GM18868 (cell line): ENCODE data around the gene SDHAF2.
"Not testable (repeated sequence)": the region's sequence is repeated elsewhere in the genome, so short reads cannot be mapped to it uniquely, and the experiment has no call there.

Experiments
- ATAC-seq: cut with Tn5 transposase; IDR thresholded peaks from one replicate; pipeline ENCODE4 v1.9.1; 2021; ENCODE audit warnings: mild to moderate bottlenecking, moderate library complexity; ENCODE audit not compliant: unreplicated experiment

The SDHAF2 gene

DNA sequence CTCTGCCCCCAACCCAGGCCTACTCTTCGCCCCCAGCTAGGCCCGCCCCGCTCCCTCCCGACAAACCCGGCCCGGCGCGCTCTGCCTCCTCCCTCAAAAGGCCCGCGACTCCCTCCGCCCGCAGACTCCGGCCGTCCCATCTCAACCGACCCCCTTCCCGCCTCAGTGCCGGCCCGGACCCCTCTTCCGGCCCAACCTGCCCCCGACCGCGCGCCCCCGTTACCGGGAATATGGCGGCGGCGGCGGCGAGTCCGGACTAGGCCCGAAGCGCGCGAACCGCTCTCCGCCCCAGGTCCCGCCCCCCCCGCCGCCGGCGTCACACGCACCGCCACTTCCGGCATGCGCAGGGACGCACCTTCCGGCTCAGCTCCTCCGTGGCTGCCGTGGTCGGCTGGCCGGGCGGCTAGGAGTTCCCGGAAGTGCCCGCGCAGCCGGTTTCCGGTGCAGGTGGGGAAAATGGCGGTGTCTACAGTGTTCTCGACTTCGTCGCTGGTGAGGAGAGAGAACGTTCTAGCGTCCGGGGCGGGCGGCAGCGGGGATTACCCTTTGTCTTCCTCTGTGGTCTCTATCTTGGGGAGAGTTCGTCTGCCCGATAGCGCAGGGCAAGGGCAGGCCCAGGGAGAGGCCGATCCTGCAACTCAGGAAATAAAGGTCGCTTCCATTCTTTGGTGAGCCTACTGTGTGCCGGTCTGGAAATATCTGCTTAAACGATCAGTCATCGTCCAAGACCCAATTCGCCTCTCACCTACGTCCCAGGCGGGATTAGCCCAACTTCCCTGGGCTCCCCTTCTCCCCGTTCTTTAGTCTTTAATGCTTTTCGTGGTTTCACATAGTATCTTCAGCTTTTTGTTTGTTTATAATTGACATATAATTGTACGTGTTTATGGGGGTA lies at the start of gene SDHAF2, which contains the start of gene CPSF7:
Gene SDHAF2, plus strand, starts transcription at position 434 of the 892 bp plus-strand sequence. Its CDS starts 23 bp downstream, at position 457.
Gene CPSF7, minus strand, starts transcription at position 285 of the 892 bp plus-strand sequence. CDS start 740 bp downstream, outside the sequence.
- ATAC-seq = peak; percentile 88

DNA sequence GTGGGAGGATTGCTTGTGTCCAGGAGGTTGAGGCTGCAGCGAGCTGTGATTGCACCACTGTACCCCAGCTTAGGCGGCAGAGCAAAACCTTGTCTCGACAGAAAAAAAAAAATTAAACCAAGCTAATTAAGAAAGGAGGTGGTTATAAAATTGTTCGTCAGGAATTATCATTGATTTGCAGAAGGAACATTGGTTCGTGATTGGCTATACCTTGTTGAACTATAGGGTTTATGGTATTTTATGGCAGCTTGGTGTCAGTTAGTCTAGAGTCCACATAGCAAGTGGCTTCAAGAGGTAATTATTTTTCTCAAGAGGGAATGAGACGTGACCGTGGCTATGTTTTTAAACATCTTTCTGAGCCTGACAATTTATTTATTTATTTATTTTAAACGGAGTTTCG lies 49.0 kb upstream of the SDHAF2 start:
- no peak for ATAC-seq

DNA sequence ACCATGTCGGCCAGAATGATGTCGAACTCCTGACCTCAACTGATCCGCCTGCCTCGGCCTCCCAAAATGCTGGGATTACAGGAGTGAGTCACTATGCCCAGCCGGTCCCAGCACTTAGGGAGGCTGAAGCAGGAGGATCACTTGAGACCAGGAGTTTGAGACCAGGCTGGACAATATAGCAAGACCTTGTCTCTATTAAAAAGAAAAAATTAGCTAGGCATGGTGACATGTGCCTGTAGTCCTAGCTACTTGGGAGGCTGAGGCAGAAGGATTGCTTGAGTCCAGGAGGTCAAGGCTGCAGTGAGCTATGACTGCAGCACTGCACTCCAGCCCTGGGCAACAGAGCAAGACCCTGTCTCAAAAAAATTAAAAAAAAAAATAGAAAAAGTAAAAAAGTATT lies 46.1 kb upstream of the SDHAF2 start:
- not testable (repeated sequence) for ATAC-seq

DNA sequence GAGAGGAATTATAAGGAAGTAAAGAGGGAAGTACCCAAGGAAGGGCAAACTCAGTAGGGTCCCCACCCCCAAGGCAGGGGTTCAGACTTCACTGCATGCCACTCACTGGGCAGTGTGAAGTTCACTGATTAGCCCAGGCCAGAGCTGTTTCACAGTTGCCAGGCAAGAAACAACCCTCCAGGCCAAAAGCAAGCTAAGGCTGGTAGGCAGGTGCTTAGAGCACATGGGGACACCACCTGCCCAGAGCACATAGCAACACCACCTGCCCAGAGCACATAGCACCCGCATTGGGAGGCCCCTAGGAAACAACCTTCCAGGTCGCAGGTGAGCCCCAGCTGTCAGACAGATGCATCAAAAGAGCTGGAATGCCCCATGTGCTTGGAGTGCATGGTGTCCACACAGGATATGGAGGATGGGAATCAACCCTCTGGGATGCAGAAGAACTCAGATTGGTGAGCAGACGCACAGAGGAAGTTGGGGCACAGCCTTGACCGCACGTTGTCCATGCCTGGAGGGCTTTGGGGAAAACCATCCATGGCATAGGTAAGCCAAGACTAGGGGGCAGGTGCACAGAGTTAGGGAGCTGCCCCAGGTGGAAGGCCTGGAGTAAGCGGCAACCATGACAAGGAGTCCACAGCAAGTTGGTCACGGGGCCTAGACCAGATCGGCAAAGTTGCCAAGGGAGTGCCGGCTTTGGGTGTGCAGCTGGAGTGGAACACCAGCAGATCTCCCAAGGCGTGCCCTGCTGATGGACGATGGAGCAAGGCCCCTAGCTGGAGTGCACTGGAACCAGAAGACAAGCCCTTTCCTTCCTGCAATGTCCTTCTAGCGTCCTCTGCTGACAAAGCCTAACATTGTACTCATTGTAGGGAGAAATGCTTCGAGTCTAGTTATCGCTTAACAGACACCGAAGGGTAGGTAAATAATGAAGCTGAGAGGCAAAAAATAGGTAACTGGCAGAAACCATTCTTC lies 45.4 kb upstream of the SDHAF2 start:
- no peak for ATAC-seq

DNA sequence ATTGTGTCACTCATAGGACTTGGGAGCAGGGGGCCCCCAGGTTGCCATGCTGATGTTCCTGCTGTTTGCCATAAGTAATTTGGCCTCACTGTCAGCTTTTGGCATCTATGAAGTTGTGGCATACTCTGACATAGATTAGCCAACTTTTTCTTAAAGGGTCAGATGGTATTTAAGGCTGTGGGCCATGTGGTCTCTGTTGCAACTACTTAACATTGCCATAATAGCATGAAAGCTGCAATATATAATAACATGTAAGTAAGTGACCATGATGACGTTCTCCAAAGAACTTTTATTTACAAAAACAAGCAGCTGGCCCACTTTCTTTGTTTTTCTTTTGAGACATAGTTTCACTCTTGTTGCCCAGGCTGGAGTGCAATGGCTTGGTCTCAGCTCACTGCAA lies 39.8 kb upstream of the SDHAF2 start:
- ATAC-seq = no peak

DNA sequence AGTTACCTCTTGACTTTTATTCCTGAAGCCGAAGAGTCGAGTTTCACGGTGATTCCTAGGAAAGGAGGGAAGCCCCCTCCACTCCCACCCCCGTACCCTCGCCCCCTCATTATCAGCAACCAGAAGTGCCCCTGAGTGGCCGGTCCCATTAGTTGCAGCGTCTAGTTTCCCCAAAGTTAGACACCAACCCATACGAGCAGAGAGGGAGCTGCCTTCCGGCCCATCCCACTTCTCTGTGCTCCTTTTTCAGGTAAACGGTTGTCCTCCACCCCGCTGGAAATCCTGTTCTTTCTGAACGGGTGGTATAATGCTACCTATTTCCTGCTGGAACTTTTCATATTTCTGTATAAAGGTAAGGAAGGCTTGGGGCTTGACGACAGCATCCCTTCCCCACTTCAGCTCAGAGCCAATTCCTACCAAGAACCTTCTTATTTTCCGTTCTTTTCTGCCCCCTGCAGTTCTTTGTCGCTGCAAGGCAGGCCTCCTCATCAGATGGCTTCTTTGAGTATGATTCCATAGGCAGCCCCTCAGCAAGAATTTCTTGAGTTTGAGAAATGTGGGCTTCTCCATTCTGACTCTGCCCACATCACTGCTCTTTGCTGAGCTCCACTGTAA lies 36.8 kb upstream of the SDHAF2 start:
- ATAC-seq = no peak

DNA sequence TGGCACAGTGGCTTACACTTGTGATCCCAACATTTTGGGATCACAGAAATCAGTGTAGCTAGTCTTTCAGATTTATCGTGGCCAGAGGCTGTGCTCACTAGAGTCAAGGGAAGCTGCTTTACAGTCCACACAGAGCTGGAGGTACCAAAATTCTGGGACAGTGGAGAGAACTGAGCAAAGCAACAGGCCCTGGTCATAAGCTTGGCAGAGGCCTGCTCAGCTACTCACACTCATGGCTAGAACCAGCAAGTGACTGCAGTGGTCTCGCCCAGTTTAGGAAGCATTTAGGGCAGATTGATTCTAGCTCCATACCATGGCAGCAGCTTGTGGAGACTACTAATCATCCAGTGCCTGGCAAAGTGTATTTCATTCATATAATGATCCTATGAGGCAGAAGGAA lies 28.8 kb upstream of the SDHAF2 start:
- ATAC-seq = no peak

DNA sequence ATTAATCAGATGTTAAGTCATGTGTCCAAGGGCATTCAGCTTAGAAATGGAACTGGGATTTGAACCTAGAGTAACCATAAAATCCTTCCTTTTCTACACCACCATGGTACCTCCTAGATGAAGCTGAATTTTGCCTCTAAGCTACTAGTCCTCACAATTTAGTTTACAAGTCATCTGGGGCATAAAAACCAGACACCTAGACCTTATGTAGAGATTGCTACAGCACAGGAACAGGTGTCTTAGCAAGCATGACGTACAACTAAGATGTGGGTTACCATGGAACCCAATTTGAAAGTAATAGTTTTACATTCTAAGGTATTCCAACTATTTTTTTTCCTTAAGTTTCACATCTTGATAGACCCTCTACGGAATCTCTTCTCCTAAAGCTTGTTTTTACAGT lies 28.4 kb upstream of the SDHAF2 start:
- ATAC-seq = no peak

DNA sequence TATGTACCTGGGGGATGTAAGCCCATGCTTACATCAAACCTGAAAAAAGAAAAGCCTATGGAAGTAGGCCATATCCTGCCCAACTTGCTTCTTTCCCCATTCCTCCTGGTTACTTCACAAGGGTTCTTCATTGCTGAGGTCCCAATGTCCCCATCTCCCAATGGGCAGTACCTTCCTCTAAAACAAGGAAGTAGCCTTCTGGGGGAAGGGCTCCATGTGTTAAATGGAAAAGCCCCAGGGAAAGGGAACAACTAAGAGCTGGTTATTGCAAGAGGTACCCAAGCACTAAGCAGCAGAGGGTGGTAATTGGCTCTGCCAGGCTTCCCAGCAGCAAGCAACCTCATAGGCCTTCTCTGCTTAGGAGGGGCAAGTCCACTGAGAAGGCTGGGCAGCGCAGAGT lies 26.3 kb upstream of the SDHAF2 start:
- ATAC-seq = no peak

DNA sequence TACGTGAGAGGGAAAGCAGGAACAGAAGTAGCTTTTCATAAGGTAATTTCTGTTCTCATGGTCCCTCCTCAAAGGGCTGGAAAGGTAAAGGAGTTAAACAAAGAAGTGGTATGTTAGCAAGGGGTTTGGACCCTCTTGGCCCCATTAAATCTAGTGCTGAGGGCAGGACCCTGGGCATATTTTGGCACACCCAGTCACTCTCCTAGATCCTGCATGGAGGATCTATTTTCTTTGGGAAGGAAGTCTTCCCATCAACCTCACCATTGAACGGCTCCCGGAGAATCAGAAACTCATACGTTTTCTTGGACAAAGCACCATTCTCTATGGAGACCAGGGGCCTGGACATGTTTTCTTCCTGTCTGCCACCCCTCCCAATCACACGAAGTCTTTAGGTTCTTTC lies 25.8 kb upstream of the SDHAF2 start:
- no peak for ATAC-seq

DNA sequence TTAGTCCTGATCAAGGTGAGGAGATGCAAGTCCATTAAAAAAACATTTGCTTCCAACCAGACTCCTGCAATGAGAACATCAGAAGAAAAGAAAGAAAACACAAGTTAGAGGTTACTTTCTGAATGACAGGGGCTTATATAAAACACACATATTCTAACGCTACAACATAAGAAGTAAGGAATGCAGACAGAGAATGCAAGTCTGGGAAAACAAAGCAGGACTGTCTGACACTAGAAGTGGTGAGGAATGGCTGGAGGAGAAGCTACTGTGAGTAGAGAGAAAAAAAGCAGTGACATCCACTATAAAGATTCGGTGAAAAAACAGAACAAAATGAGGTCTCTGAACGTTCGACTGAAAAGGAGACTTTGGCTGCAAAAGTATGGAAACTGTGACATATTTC lies 25.3 kb upstream of the SDHAF2 start:
- ATAC-seq = no peak

DNA sequence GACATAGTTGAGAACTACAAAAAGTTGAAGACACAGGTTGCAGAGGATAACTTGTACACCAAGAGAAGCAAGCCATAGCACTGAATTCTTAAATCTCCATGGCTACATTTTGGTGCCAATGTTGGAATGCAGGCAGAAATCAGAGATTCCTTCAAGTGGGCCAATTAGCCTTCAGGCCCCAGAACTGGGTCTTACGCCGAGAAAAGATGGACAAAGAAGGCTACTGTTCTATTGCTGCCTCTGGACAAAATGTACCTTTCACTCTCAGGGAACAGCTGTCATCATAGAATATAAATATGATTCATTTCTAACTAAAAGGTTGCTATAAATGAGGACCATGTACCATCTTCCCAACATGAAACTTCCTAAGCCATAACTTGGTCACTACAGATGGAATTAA lies 23.9 kb upstream of the SDHAF2 start:
- no peak for ATAC-seq

DNA sequence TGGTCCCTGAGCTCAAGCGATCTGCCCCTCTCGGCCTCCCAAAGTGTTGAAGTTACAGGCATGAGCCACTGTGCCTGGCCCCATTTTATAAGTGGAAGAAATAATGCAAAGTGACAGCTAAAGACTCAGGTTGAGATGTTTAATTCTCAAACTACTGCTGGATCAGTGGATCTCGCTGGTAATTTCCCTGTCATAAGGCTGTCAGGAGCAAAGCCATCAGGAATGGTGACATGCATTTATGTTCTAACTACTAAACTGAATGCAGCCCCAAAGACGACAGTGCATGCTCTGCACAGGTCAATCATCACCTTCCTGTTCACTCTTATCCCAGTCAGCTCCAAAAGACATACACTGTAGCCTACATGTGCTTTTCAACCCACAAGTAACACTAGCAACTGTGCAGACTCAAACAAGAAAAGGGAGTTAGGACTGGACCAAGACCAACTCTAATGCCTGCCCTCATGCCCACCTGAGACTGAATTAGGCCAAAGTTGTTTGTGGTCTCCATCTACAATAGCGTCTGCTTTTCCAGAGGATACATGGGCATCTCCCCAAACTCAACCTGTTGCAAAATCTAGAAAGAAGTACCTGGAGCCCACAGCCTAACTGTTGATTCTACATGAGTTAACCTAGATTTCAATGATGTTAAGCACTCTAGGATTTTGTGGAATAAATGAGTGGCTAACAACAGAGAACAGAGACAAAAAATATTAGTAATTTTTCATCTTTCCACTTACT lies 22.8 kb upstream of the SDHAF2 start:
- ATAC-seq = no peak

DNA sequence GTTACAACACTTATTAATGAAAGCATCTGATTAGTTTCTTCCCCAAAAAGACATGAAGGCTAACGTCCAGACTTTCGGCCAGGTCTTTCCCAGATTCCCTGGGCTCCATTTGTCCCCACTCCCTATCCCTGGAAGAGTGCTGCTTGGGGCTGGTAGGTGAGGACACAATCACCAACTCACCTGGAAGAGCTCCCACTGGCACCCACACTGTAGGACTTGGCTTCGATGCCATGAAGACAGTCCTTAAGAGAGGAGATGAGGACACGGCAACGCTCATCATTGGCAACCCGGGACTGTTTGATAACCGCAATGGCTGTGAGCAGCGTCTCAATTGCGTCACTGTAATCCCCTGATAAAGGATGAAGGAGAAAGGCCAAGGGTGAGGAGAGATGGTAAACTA lies 18.3 kb upstream of the SDHAF2 start:
- no peak for ATAC-seq

DNA sequence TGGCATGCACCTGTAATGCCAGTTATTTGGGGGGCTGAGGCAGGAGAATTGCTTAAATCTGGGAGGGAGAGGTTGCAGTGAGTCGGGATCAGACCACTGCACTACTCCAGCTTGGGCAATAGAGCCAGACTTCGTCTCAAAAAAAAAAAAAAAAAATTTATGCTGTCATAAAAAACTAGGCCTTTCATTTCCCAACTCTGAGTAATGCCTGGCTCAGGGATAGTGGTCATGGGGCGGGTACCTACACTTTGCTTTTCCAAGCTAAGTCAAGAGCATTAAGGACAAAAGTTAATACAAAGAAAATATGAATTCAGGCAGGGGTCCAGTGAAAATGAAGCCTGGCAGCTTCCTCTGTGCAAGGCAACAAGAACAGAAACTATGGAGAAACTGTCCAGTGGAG lies 16.4 kb upstream of the SDHAF2 start:
- no peak for ATAC-seq

DNA sequence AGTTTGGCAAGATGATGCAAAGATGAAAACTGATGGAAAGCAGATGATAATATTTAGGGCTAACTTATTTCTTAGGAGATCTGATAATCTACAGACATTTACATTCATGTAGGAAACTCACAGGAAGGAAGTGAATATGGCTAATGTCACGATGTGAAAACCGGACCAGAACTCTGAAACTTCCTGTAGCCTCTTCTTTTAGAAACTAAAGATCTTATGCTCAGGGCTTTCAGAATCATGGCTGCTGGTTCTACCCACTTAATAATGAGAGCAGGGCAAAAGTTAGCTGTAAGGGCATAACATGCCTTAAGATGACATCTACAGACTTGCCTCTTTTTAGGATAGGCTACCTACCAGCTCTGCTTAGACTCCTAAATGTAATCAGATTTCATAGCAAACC lies 15.4 kb upstream of the SDHAF2 start:
- no peak for ATAC-seq

DNA sequence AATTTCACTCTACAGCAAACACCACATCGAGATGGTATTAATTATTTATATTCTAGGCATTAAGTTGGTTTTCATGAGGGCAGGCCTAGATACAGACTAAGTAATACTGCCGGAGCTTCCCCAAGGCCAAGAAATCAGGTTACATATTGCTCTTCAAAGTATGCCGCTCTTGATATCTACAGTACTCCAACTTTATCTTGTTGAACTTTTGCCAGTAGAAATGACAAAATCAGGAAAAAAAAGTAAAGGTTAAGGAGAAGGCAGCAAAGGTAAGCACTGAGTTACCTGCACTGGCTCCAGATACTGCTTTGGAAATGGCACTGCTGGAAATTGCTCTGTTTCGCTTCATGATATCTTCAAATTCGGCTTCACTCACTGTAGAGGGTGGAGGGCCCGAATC lies 14.5 kb upstream of the SDHAF2 start:
- ATAC-seq = no peak

DNA sequence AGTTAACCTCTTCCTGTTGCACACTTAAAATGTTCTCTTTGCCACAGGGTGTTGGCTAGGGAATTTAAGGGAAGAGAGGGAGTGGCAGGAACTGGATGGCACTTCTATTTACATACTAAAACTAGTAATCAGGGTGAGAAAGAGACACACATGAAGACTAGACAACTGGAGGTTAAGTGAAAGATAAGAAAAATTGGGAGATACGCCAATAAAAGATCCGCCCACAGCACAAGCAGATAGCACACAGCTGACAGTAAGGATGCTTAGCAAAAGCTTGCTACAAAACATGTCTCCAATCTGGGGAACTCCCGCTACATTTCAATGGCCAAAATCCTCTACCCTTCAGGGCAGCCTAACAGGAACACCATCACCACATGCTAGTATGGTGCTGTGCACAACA lies 13.0 kb upstream of the SDHAF2 start:
- ATAC-seq = no peak

DNA sequence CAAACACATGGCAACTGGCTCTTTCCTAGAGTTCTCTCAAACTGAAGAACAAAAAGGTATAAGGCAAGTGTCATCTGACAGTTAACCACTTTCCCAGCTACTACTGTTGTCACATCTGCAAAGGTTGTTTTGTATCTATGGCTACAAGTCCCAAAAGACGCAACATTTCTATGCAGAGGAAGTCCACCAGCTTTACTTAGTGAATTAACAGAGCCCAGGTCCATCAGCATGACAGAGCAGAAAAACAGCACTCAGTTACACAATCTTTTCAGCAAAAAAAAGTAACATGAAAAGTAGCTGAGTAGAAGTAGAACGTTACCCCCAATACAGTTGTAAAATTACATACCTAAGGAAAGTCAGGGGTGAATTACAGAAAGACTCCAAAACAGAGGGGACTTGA lies 12.3 kb upstream of the SDHAF2 start:
- ATAC-seq = no peak

DNA sequence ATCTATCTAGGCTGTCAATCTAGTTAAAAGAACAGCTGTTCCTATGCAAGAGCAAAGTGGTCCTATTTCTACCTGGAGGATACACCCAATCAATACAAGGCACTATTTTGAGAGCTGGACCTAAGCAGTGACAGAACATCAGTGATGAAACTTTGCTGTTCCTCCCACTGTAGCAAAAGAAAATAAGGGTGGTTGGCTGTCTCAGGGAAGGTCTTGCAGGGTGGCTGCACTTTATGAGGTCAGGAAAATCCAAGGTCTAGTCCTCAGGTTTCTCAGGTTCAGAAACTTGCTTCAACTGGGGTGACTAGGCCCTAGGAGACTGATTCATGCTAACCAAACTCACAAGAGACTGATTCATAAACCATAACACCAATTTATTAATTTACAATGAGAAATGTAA lies 11.8 kb upstream of the SDHAF2 start:
- ATAC-seq = no peak

DNA sequence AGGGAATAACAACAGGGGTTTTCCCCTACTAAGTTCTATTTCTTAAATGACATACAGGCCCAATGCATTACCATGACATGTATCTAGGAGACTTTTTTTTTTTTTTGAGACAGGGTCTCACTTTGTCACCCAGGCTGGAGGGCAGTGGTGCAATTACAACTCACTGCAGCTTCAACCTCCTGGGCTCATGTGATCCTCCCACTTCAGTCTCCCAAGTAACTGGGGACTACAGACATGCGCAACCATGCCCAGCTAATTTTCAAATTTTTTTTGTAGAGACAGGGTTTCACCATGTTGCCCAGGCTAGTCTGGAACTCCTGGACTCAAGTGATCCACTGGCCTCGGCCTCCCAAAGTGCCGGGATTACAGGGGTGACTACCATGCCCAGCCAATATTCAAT lies 7.7 kb upstream of the SDHAF2 start:
- no peak for ATAC-seq
